Measurements from ENCODE around the gene FHIT. TPM values are rescaled to one million over a fixed set of nuclear protein-coding genes. Genes with fewer than 3 reads are reported as not detected.

FHIT gene
- total and polyA plus RNA-seq, 7 donors: 0.98 to 10.4 (median 4.0) TPM

DNA sequence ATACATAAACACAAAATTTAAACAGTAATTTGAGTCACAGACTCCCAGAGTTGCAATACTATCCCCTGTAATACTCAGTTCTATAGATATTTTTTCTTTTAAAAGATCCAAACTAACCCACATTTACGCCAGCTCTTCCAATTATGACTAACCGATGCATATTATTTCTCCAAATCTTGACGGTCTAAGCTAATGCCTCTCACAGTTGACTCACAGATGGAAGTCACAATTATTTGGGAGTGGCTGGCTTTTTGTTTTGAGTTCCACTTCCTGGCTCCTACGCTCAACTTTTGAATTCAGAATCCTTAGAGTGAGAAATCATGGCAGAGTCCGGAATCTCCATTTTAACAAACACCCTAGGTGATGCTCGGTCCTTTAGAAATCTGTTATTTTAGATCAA is 749.9 kb downstream of the FHIT start:
- intact Hi-C loops (cut with DNase I): no loop called here
- TF ChIP-seq, protein P1, sequence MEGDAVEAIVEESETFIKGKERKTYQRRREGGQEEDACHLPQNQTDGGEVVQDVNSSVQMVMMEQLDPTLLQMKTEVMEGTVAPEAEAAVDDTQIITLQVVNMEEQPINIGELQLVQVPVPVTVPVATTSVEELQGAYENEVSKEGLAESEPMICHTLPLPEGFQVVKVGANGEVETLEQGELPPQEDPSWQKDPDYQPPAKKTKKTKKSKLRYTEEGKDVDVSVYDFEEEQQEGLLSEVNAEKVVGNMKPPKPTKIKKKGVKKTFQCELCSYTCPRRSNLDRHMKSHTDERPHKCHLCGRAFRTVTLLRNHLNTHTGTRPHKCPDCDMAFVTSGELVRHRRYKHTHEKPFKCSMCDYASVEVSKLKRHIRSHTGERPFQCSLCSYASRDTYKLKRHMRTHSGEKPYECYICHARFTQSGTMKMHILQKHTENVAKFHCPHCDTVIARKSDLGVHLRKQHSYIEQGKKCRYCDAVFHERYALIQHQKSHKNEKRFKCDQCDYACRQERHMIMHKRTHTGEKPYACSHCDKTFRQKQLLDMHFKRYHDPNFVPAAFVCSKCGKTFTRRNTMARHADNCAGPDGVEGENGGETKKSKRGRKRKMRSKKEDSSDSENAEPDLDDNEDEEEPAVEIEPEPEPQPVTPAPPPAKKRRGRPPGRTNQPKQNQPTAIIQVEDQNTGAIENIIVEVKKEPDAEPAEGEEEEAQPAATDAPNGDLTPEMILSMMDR (IDR thresholded peaks at IDR 0.05): no peak
- no peak for DNase-seq
- no peaks in the 10 kb centered on the region for H3K27me3 ChIP-seq (ENCODE audit: insufficient read depth in 3 of 3, low read length in 2 of 3)
- no peaks in the 10 kb centered on the region for H3K36me3 ChIP-seq (ENCODE audit: insufficient read depth in 1 of 2, low read depth in 1 of 2)
- no peaks in the 10 kb centered on the region for H3K4me1 ChIP-seq
- H3K27ac ChIP-seq: no peak overlapping the region
- H3K9me3 ChIP-seq: no peaks in the 10 kb centered on the region
- WGBS, 3 donors: 83 to 91% (median 86%) methylated on average over 6 of the region's 6 CpGs
- no peak for ATAC-seq
- H3K4me3 ChIP-seq: no peak overlapping the region

- WGBS, 3 donors: 37 to 50% (median 40%) methylated on average over 1 of the region's 1 CpG
- no peak for ATAC-seq
- H3K27me3 ChIP-seq (ENCODE audit: insufficient read depth in 3 of 3, low read length in 2 of 3): no peaks in the 10 kb centered on the region
These were observed 753.4 kb downstream of the FHIT start for GRCh38 chr3:60497902-60498301.

GRCh38 chr3:60490992-60491391 is 760.3 kb downstream of the FHIT start:
- DNase-seq (no peak), ATAC-seq (no peak)
- H3K27me3 ChIP-seq (ENCODE audit: insufficient read depth in 3 of 3, low read length in 2 of 3): no peaks in the 10 kb centered on the region
- H3K27ac ChIP-seq: no peak overlapping the region
- no peaks in the 10 kb centered on the region for H3K4me1 ChIP-seq
- TF ChIP-seq, protein P1 (IDR thresholded peaks at IDR 0.05): no peak
- H3K36me3 ChIP-seq (ENCODE audit: insufficient read depth in 1 of 2, low read depth in 1 of 2): no peaks in the 10 kb centered on the region
- no peaks in the 10 kb centered on the region for H3K9me3 ChIP-seq
- intact Hi-C loops (cut with DNase I): no loop called here
- WGBS, 3 donors: 77 to 84% (median 83%) methylated on average over 2 of the region's 2 CpGs
- no peak overlapping the region for H3K4me3 ChIP-seq

More at GRCh38 chr3:60497902-60498301, 753.4 kb downstream of the FHIT start:
- no peak overlapping the region for H3K27ac ChIP-seq
- H3K4me1 ChIP-seq: no peaks in the 10 kb centered on the region
- no peaks in the 10 kb centered on the region for H3K9me3 ChIP-seq
- no peaks in the 10 kb centered on the region for H3K36me3 ChIP-seq (ENCODE audit: insufficient read depth in 1 of 2, low read depth in 1 of 2)
- TF ChIP-seq, protein P1 (IDR thresholded peaks at IDR 0.05): no peak
- no peak overlapping the region for H3K4me3 ChIP-seq
- intact Hi-C loops (cut with DNase I): no loop called here
- no peak for DNase-seq

- intact Hi-C loops (cut with DNase I): no loop called here
These were observed 776.2 kb downstream of the FHIT start for GRCh38 chr3:60475096-60475495.

DNA sequence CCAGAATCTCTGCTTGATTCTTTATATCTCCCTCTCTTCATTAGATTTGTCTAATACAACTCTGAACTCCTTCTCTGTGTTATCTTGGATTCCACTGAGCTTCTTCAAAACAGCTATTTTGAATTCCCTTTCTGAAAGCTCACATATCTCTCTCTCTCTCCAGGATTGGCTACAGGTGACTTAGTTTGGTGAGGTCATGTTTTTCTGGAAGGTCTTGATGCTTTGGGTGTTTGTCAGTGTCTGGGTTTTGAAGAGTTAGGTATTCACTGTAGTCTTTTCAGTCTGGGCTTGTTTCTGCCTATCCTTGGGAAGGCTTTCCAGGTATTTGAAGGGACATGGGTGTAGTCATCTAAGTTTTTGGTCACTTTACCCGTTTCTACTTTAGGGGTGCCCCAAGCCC is 781.8 kb downstream of the FHIT start:
- Histone ChIP-seq H3K27ac (no peak overlapping the region), H3K4me3 (no peak overlapping the region), H3K4me1 (no peaks in the 10 kb centered on the region), H3K9me3 (peaks cover 12% of the 10 kb centered on the region), H3K36me3 (ENCODE audit: insufficient read depth in 1 of 2, low read depth in 1 of 2) (no peaks in the 10 kb centered on the region), H3K27me3 (ENCODE audit: insufficient read depth in 3 of 3, low read length in 2 of 3) (no peaks in the 10 kb centered on the region)
- DNase-seq: no peak
- no peak for ATAC-seq
- TF ChIP-seq, protein P1 (IDR thresholded peaks at IDR 0.05): no peak
- intact Hi-C loops (cut with DNase I): no loop called here
- WGBS, 3 donors: 85 to 88% (median 87%) methylated on average over 1 of the region's 1 CpG

More at GRCh38 chr3:60475096-60475495, 776.2 kb downstream of the FHIT start:
- 65 to 91% (median 83%) methylated on average over 2 of the region's 2 CpGs for WGBS, 3 donors
- no peak for DNase-seq
- ATAC-seq: no peak
- Histone ChIP-seq H3K4me1 (no peaks in the 10 kb centered on the region), H3K27ac (no peak overlapping the region), H3K9me3 (no peaks in the 10 kb centered on the region), H3K4me3 (no peak overlapping the region), H3K36me3 (ENCODE audit: insufficient read depth in 1 of 2, low read depth in 1 of 2) (no peaks in the 10 kb centered on the region), H3K27me3 (ENCODE audit: insufficient read depth in 3 of 3, low read length in 2 of 3) (no peaks in the 10 kb centered on the region)
- TF ChIP-seq, protein P1 (IDR thresholded peaks at IDR 0.05): no peak

Measured in psoas muscle (tissue), 8 donors.